CD4-positive, alpha-beta T cell treated with Interferon alpha-2 for 1 hour (primary cell): ENCODE measurements around the gene ZNF638.
A peak's percentile ranks its signal among the peaks of the same experiment; 100 is the strongest.

Source experiments
- DNase-seq, 2 donors: peaks; one replicate each; pipeline ENCODE4 v3.0.0-alpha.2; 2020 to 2022

ZNF638 gene

DNA sequence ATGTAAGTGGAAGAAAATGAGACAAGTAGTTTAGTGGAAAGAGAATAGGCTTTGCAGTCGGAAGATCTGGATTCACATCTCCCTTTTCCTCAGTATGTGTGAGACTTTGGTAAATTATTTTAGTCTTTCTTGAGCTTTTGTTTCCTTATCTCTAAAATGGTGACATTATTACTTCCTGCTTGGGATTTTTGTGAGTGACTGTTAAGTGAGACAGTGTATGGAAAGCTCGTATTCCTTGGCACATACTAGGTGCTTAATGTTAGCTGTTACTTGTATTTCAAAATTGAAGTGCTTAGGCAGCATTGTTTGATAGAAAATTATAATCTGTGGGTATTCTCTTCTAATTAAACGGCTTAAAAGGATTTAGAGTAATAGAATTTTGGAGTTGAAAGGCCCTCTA is 2.0 kb downstream of the ZNF638 start:
- DNase-seq: no peak

DNA sequence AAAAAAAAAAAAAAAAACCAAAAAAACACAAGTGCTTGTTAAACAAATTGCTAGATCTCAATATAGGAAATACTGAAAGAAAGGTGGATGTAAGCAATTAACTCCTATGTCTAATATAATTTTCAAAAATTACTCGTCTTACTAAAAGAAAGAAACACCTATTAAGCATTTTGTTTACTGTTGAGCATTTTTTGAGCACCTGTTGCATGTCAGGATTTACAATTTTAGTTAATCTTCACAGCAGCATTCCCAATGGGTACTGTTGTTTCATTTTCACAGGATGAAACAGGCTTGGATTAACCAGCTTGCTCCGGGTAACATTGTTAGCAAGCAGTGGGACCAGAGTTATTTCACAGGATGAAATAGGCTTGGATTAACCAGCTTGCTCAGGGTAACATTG is 4.8 kb downstream of the ZNF638 start:
- no peak for DNase-seq

DNA sequence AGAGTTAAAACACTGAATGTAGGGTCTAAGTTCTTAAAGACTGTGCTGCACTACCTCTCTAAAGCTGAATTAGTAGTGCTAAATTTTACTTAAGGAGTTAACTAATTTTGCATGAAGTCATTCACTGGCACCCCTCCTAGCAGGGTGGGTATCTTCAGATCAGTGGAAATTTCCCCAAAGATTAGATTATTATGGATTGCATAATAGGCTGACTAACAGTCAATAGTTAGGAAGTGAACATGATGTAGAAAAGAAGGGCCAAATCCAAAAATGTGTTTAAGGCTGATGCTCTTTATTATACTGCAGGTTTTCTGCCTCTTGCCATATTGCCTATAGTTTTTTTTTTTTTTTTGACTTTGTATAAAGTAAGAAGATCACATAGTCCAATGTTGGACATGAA is 5.2 kb downstream of the ZNF638 start:
- no peak for DNase-seq

DNA sequence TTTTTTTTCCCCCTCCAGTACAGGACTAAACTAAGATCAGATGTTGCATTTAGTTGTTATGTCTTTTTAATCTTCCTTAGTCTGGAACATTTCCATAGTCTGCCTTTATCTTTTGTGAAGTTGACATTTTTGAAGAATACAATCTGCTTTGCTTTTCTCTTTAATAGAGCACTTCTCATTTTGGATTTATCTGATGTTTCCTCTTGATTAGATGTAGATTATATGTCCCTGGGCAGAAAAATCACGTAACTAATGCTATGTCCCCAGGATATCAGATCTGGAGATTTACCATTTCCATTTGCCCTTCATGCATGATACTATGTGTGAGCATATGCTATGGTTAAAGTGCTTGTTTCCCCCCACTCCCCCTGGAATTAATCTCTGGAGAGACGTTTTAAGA is 6.2 kb downstream of the ZNF638 start:
- no peak for DNase-seq

DNA sequence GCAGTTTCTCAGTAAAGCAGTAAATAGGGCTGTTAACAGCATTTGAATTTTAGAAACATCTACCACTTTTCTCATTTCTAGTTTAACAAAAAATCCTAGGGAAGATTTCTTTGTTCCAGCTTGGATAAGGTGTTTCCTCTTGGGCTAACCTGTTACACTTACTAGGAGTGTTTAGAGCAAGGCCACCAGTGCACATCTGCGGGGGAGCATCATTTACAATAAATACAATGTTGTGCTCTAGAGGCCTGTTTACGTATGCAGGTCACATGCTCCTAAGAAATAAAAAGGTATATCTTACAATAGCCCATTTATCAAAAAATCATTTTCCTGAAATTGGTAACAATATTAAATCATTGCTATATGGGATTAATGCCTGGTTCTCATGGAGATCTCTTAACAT is 8.1 kb downstream of the ZNF638 start:
- no peak for DNase-seq

DNA sequence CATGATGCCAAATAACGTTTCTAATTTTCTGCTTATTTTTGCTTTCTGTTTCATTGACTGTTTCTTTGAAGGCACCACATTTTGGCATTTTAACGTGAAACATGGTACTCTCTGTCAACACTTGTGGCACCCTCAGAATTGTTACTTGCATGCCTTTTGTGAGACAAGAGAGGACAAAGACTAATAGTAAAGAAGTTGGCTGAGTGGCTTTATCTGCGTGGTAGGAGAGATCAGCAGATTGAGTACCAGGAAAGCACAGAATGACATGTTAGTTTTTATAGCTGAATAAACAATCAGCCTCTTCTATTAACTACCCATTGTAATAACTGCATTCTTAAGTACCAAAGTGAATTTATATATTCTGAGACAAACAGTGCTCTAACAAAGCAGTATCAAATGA is 8.6 kb downstream of the ZNF638 start:
- DNase-seq: no peak

DNA sequence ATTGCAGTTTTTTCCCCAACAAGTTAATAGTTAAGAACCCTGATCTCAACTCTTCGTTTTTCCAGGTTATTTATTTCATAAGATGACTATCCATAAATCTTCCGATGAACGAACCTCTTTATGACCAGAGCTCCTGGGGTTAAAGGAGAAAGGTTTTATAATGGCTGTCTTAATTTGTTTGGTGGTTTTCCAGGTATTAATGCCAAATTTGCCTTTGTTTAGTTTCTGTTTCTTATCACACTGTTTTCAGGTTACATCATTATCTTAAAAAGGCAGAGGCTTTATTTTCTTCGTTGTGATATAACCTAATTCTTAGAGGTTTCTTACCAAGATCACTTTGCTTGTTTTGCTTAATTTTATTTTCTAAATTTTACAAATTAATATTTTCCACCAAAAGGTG is 10.1 kb downstream of the ZNF638 start:
- no peak for DNase-seq

DNA sequence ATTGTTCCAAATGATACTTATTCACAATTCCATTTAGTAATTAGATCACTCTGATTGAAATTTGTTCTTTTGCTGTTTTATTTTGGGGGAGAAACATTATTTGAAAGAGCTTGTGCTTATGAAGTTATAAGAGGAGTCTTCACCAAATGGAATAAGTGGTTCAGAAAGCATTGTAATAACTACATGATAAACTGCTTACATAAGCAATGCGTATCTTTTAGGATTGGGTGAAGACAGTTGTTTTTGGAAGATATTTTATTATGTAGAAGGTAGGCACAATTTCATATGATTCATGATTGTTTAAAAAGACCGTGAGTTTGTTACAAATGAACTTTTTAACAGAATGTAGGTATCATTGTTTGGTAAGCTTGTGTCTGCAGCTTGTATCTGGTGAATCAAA is 14.5 kb downstream of the ZNF638 start:
- DNase-seq: no peak

DNA sequence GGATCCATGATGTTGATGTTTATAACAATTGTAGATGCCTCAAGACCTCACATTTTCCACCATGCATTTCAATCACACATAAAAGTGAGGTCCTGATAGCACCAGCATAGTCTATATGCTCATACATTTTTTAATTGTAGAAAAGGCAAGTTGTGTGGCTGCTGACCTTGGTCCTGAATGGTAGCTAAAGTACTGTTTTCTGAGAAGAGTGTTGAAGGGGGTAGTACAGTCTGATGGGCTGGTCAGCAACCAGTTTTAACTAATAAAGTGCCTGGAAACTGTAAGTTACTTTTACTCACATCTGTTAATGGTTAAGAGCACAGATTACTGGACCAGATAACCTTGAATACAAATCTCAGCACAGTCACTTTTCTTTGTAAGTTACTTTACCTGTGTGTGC is 15.9 kb downstream of the ZNF638 start:
- DNase-seq: no peak

DNA sequence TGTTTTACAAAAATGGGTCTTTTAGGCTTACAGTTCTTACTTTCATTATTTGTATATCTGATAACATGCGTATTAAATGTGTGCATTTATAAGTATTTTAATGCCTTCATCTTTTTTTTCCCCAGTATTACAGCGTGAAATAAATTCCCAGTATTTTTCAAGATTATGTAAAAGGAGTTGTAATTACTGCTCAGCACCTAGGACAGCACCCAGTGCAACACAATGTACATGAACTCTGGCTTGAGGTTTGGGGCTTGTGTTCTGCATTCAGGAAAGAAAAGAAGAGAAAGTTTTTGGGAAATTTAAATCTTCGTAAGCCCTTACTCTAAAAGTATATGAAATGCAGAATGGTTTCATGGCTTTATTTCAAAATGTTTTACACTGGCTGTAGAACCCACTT is 16.7 kb downstream of the ZNF638 start:
- peak in 1 of 2 donors; percentile 8 for DNase-seq

DNA sequence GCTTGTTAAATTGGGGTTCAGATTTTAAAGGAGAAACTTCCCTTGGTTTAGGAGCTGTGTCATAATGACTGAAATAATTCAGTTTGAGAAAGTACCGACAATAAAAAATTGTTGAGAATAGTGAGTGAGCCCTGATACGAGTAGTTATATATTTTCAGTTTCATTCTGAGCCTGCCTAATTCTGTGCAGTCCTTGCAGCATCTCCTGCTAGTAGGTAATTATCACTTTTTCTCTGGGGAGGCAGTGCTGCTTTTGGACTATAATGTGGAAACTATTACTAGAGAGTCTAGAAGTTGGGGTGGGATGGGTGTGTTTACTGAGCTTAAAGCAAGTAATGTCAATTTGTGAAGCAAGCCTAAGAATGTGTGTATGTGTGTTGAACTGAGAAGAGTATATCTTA is 21.7 kb downstream of the ZNF638 start:
- DNase-seq: no peak

DNA sequence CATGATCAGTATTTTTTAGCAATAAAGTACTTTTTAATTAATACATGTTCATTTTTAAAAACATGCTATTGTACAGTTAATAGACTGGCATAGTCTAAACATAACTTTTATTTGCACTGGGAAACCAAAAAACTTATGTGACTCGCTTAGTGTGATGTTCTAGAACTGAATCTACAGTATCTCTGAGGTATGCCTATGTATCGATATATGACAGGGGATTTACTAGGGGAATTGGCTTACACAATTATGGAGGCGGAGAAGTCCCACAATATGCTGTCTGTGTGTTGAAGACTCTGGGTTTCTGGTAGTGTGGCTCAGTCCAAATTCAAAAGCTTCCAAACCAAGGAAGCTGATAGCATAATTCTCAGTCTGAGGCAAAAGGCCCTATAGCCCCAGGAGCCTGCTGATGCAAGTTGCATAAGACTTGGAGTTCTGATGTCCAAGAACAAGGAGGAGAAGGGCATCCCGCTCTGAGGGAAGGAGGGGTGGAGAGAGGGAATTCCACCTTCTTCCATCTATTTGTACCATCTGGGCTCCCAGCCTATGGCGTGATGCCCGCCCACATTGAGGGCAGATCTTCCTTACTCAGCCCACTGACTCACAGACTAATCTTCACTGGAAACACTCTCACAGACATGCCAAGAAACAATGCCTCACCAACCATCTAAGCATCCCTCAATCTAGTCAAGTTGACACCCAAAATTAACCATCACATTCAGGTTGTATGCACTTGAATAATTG is 27.5 kb downstream of the ZNF638 start:
- no peak for DNase-seq

DNA sequence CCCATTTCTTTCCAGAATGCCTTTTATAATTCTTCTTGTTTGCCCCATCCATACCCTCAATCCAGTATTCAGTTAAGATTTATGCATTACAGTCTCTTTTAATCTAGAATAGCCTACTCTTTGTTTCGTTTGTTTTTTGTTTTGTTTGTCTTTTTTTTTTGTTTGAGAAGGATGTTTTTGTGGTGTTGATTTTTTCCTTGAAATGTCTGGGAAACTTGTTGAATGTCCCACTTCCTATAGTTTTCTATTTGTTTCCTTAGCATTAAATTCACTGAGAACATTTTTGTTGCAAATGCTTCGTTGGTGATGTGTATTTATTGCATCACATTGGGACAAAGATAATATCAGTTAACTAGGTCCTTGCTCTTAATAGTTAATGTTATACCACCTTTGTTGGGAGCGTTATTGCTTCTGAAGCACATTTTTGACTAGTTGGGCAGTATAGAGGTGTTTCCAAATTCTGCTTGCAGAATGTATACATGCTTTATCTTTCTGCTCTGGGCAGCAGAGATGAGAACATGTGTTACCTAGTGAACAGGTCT is 28.9 kb downstream of the ZNF638 start:
- DNase-seq: no peak

DNA sequence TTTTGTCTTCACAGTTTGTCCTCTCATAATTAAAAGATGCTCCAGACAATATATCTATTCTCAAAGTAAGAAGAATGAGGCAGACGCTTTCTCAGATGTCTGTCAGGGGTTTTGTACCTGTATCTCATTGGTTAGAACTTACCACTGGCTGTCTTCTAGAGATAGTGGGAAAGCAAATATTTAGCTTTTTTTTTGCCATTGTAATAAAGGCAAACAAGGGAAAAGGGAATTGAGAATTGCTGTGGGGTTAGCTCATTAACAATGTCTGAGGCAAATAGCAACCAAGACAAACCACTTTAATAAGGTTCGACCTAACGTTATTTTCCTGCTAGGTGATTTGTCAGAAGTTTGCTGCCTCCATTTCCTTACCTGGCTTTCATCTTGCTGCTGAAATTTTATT is 30.0 kb downstream of the ZNF638 start:
- no peak for DNase-seq

DNA sequence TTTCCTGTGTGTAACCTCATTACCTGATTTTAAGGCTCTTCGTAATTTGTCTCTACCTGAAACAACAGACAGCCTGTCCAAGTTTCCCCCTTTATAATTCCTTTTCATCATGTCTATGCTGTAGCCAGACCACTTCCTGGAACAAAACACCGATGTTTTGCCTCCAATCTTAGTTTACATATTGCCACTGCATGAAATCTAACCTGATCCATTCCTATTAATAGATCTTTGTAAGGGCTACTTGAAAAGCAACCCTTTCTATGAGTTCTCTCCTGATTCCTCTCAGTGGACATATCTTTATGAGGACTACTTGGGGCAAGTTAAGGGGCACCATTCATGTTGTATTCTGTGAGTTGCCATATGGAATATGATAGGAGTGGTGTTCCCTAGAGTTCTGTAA is 30.9 kb downstream of the ZNF638 start:
- no peak for DNase-seq

DNA sequence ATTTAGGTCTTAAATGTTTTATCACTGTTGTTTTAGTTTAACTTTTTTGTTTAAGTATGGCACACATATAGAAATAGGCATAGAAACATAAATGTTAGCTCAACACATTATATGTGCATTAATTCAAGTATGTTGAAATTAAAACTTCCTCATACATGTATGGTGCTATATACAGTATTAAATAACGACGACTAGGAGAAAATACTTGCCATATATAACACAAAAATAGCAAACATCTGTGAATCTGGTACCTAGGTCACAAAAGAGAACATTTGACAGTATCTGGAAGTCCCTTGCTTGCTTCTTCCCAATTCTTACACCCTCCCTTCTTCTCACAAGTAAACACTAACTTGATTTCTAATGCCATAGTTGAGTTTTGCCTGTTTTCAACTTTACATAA is 38.4 kb downstream of the ZNF638 start:
- DNase-seq: no peak

DNA sequence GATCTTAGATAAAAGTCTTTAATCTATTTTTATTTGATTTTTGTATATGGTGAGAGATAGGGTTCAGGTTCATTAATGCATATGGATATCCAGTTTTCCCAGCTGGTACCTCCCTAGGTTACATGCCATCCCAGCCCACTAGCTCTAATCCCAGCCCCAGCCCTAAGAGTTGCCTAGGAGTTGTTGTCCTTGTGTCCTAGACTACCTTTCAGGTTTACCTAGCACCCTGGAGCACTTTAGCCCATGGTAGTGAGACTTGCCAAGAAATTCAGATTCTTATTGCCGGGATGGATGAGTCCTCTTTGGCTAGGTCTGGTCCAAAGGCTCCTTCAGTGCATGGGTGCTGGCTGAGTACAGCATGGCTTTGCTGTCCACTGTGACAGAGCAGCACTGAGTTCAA is 40.5 kb downstream of the ZNF638 start:
- DNase-seq: no peak

DNA sequence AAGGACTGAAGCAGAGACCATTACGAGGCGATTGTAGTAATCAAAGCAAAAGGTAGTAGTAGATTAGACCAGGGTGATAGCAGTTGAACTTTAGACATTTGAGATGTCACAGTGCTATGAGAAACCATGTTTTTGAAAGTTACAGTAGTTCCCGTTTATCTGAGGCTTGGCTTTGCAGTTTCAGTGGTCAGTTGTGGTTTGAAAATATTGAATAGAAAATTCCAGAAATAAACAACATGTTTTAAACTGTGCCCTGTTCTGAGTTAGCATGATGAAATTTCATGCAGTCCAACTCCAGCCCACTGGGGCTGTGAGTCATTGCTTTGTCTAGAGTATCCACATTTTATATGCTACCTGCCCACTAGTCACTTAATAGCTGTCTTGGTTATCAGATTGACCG is 47.5 kb downstream of the ZNF638 start:
- no peak for DNase-seq

DNA sequence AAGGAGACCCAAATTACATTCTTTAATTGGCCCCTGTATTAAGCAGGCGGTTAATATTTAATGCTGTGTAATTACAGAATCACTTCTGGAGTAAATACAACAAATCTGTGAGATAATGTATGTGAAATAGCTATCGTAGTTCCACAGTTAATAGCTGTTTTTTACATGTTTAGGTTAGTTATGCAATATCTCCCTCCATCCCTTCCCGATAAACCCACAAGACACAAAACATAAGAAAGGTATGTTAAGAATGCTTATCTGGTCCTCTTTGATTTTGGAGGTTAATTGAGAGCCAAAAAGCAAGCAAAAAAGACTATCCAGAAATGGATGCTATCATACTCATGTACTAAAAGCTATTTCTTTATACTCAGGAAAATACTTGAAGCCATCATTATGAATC is 49.1 kb downstream of the ZNF638 start:
- no peak for DNase-seq

DNA sequence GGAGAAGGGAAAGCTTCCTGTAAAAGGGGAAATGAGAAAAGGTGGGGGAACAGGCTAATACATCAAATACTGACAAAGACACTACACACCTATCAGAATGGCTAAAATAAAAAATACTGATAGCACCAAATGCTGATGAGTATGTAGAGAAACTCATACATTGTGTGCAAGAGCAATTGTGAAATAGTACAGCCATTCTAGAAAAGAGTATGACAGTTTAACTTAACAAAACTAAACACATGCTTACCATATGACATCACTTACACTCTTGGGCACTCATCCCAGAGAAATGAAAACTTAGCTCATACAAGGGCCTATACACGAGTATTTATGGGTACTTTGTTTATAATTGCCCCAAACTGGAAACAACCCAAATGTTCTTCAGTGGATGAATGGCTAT is 53.4 kb downstream of the ZNF638 start:
- DNase-seq: no peak

DNA sequence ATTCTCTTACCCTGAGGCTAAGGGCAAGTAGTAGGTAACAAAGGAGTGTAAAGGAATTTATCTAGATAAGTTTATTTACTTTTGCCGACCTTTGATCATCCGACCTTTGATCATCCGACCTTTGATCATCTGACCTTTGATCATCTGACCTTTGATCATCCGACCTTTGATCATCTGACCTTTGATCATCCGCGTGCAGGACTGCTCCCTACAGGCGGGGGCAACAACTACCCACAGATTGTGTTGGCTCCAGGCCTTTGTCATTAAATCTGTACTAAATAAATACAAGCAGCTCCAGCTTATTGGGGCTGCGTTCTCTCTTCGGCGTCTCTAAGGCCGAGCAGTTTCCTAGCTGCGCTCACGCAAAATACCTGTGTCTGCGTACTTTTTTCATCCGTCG is 56.6 kb downstream of the ZNF638 start:
- peak in 1 of 2 donors; percentile 3 for DNase-seq

DNA sequence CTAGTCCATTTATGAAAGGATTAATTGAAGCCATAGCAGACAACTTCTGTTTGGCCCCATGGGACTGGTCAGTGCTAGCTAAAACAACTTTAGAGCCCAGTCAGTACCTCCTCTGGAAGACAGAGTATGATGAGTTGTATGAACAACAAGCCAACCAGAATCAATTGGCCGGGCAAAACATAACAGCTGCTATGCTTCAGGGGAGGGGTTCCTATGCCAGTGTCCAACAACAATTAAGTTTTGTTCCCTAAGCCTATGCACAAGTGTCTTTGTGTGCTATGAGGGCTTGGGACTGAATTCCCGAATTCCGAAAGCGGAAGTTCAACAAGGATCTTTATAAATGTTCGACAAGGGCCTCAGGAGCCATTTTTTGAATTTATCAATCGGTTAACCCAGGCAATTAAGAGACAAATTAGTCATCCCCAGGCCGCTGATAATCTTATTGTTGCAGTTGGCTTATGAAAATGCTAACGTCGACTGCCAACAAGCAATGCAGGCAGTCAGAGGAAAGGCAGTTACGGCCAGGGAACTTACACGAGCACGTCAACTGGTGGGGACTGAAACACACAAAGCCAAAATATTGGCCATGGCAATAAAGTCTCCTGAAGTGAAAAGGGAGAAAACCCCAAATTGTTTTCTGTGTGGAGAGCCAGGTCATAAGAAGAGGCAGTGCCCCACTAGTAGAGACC is 57.9 kb downstream of the ZNF638 start:
- DNase-seq: no peak

DNA sequence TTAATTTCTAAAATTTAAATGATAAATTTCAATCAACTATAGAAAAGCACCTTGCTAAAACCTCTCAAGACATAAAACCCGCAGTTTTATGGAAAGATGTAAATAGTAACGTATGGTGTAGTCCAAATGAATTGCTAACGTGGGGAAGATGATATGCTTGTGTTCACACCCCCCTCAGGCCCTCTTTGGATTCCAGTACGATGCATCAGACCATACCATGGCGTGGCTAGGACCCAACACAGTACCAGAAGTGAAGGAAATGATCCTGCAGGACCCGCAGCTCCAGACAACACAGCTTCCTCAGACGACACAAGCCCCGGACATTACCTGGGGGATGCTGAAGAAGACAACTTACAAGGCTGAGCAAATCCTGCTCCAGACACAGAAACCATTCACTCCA is 61.6 kb downstream of the ZNF638 start:
- no peak for DNase-seq

DNA sequence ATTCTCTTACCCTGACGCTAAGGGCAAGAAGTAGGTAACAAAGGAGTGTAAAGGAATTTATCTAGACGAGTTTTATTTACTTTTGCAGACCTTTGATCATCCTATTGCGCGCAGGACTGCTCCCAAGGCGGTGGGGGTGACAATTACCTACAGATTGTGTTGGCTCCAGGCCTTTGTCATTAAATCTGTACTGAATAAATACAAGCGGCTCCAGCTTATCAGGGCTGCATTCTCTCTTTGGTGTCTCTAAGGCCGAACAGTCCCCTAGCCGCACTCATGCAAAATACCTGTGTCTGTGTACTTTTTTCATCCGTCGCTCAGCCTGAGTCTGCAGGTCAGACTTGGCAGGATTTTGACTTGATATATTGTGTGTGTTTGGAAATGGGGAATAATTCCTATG is 63.9 kb downstream of the ZNF638 start:
- DNase-seq: no peak

DNA sequence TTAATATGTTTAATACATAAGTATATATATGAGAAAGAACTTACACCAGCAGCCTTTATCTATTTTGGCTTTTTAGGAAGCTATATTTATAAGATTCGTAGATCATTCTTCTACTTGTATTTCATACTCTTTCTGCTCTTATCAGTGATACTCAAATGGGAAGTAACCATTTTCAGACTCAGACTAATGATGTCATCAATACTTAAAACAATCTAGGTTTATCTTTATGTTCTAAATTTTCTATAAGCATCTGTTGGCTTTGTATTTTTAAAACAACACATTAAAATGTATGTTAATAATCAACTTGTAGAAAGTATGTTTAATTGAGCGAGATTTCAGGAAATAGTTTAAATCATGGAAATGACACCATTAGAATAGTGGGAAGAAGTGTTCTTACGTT is 70.8 kb downstream of the ZNF638 start:
- DNase-seq: no peak
